ENCODE measurements around the gene SNX21.
"Not testable (repeated sequence)": the region's sequence is repeated elsewhere in the genome, so short reads cannot be mapped to it uniquely, and the experiment has no call there.

Gene SNX21, protein sequence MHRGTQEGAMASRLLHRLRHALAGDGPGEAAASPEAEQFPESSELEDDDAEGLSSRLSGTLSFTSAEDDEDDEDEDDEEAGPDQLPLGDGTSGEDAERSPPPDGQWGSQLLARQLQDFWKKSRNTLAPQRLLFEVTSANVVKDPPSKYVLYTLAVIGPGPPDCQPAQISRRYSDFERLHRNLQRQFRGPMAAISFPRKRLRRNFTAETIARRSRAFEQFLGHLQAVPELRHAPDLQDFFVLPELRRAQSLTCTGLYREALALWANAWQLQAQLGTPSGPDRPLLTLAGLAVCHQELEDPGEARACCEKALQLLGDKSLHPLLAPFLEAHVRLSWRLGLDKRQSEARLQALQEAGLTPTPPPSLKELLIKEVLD

GRCh38 chr20:45833030-45833882 lies at the start of gene SNX21:
Gene SNX21, plus strand, starts transcription at chr20:45833799. Its CDS starts 121 bp downstream, at chr20:45833920.
- peak; percentile 91 for DNase-seq (ENCODE audit: low read depth)

GRCh38 chr20:45788351-45788750 lies 45.2 kb upstream of the SNX21 start:
- no peak for DNase-seq (ENCODE audit: low read depth)

- no peak for DNase-seq (ENCODE audit: low read depth)
Measured at GRCh38 chr20:45792317-45793118, 41.1 kb upstream of the SNX21 start.

DNA sequence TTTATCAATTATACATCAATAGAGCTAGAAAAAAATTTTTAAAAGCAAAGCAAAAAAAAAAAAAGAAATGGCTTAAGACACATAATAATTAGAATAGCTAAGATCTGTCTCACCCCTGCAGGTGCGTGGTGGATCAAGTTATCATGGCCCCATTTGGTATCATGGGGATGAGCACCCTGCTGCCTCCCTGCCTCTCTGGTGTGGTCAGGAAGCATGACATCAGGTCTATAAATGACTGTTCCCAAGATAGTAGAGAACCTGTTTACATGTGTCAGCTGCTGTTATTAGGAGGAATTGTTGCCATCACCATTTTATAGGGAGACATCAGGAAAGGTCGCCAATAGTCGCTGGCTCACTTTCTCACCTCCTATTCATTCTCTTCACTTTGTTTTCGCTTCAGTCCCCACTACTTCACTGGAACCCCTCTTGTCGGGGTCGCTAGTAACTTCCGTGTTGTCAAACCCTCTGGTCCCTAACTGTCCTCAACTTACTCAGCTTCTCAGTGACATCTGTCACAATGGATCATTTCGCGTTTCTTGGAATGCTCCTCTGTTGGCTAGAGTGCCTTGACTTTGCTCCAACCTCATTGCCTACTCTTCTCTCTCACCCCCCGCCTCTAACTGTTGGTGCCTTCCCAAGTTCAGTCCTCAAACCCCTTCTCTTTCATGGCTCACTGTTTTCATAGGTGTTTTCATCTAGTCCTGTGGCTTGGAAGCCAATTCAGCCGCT lies 37.1 kb upstream of the SNX21 start:
- no peak for DNase-seq (ENCODE audit: low read depth)

DNA sequence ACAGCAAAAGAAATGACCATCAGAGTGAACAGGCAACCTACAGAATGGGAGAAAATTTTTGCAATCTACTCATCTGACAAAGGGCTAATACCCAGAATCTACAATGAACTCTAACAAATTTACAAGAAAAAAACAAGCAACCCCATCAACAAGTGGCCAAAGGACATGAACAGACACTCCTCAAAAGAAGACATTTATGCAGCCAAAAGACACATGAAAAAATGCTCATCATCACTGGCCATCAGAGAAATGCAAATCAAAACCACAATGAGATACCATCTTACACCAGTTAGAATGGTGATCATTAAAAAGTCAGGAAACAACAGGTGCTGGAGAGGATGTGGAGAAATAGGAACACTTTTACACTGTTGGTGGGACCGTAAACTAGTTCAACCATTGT lies 36.1 kb upstream of the SNX21 start:
- not testable (repeated sequence) for DNase-seq (ENCODE audit: low read depth)

DNA sequence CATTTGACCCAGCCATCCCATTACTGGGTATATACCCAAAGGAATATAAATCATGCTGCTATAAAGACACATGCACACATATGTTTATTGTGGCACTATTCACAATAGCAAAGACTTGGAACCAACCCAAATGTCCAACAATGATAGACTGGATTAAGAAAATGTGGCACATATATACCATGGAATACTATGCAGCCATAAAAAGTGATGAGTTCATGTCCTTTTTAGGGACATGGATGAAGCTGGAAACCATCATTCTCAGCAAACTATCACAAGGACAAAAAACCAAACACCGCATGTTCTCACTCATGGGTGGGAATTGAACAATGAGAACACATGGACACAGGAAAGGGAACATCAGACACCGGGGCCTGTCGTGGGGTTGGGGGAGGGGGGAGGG lies 35.6 kb upstream of the SNX21 start:
- DNase-seq (ENCODE audit: low read depth) = not testable (repeated sequence)

GRCh38 chr20:45798935-45799642 lies 34.5 kb upstream of the SNX21 start:
- DNase-seq (ENCODE audit: low read depth) = no peak

- DNase-seq (ENCODE audit: low read depth) = no peak
Measured at GRCh38 chr20:45801851-45802250, 31.7 kb upstream of the SNX21 start.

DNA sequence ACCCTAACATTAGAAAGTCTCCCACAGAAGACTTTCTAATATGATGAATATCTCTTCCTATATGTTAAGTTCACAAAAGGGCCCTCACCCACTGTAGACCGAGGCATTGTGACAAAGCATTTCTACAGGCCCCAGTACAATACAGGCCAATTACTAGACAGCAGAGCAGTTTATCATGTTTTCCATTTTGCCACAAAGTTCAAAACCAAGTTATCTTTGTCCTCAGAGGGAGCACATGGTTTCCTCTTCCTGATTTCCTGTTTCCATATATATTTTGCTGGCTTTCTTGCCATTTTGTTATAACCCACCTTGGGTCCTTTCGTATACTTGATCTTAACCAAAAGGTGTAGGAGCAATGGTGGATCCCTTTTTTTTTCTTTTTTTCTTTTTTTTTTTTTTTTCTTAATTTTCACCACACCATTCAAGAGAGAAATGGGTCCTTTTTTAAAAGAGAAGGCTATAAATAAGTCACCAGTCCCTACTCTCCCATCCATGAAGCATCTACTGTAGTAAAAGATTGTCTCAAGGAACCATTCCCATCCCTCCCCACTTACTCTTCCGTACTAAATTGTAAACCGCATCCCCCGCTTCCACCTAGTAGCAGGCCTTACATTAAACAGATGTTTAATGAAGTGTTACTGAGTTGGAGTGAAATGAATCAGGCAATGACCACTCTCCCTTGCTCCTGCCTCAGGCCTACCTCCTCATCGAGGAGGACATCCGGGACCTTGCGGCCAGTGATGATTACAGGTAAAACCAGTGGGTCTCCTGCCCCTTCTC lies 23.2 kb upstream of the SNX21 start:
- no peak for DNase-seq (ENCODE audit: low read depth)

GRCh38 chr20:45812157-45813005 lies 21.2 kb upstream of the SNX21 start, which contains the start of gene UBE2C:
Gene UBE2C, plus strand, starts transcription at chr20:45812644. Its CDS starts 52 bp downstream, at chr20:45812696.
- peak; percentile 100 for DNase-seq (ENCODE audit: low read depth)

DNA sequence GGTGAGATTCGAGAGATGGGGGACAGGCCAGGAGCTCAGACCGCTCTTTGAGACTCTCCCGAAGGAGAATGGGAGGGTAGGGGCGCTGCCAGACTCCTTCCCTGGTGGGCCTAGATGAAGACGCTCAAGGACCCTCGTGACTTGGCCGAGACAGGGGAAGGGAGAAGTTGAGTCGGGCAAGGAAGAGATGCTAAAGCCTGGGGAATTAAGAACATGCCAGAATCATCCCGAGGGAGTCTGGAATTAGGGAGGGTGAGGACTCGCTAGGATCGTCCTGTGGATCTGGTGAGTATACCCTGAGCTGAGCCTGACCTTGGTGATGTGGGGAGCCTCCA lies 20.6 kb upstream of the SNX21 start:
- no peak for DNase-seq (ENCODE audit: low read depth)

- no peak for DNase-seq (ENCODE audit: low read depth)
Measured at GRCh38 chr20:45813489-45813888, 20.1 kb upstream of the SNX21 start.

DNA sequence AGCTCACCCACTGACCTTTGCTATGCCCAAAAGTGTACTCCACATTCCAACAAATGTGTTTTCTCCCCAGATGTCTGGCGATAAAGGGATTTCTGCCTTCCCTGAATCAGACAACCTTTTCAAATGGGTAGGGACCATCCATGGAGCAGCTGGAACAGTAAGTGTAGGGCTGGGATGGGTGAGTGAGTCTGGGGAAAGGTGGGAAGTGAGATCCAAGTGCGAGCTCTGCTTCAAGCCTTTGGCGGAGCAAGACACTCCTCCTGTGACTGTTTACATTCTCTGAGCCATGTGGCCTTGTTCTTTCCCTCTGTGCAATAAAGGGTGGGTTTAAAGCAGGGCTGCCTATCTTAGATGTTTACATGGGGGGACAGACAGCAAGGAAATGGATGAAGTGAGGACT lies 19.3 kb upstream of the SNX21 start:
- no peak for DNase-seq (ENCODE audit: low read depth)

DNA sequence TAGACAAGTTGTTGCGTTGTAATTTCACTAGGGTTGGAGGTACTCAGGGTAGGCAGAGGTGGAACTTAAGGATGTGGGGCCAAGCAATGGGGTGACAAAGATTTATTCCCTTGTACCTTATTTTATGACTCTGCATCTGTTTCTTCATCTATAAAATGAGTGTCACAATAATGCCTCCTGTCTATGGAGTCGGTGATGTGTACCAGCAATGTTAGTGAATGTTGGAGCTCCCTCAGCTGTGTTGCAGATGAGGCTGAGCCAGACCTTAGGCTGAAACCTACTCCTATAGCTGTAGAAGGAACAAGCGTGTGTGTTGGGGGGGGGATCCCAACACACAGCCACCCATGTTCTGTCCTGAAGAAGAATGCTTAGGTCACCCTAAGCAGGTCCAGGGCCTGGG lies 16.6 kb upstream of the SNX21 start:
- DNase-seq (ENCODE audit: low read depth) = no peak

GRCh38 chr20:45817376-45818194 lies 16.0 kb upstream of the SNX21 start:
- DNase-seq (ENCODE audit: low read depth) = no peak

- no peak for DNase-seq (ENCODE audit: low read depth)
Measured at GRCh38 chr20:45818239-45818638, 15.4 kb upstream of the SNX21 start.

- DNase-seq (ENCODE audit: low read depth) = no peak
Measured at GRCh38 chr20:45819466-45819865, 14.1 kb upstream of the SNX21 start.

GRCh38 chr20:45821947-45822346 lies 11.7 kb upstream of the SNX21 start:
- no peak for DNase-seq (ENCODE audit: low read depth)

All from HS-5 (cell line).